SK-N-SH (cell line): Measurements from ENCODE around the gene ATXN7L2. TPM values are rescaled to one million over a fixed set of nuclear protein-coding genes. Genes with fewer than 3 reads are reported as not detected.

Experiments
- CTCF ChIA-PET: fragments of 300-600, 350-600 bp; formaldehyde crosslinking; extraction: SDS; loops from one replicate; lab custom pipeline; 2021; lab: Yijun Ruan, JAX
- POLR2A ChIA-PET: fragments of 350-600 bp; sonication (Branson Sonifier 250); formaldehyde crosslinking; extraction: SDS; loops from one replicate; lab custom pipeline; 2020; ENCODE audit warnings: antibody characterized with exemption, inconsistent platforms; lab: Yijun Ruan, JAX
- DNase-seq: peaks from one replicate; pipeline ENCODE4 v3.0.0; 2012
- H2AFZ ChIP-seq: fragments of 200-600 bp; sonication (generic); 2 replicates; pipeline ENCODE4 v1.8.1; 2016; ENCODE audit warnings: antibody characterized with exemption, mild to moderate bottlenecking, low read depth
- H3F3A ChIP-seq: fragments of 200-600 bp; sonication (generic); replicated peaks from 2 replicates; pipeline ENCODE3; 2016; ENCODE audit warnings: antibody characterized with exemption, mild to moderate bottlenecking; ENCODE audit not compliant: insufficient read depth
- H3K27ac ChIP-seq, 2 experiments: fragments of 200-500 bp in 1 of 2; fragments of 200-600 bp in 1 of 2; sonication (Bioruptor generic) in 1 of 2; sonication (generic), shearing (Covaris generic) in 1 of 2; 2 replicates each; pipeline versions ENCODE4 v1.5.1 to v1.6.1; 2014 to 2016; ENCODE audit warnings: low read depth in 2 of 2, inconsistent platforms in 1 of 2, low read length in 1 of 2, mild to moderate bottlenecking in 1 of 2, mixed read lengths in 1 of 2
- H3K27me3 ChIP-seq: fragments of 200-600 bp; sonication (generic), shearing (Covaris generic); 2 replicates; pipeline ENCODE4 v1.6.1; 2016; ENCODE audit warnings: mixed run types; ENCODE audit not compliant: insufficient read depth
- H3K36me3 ChIP-seq, 2 experiments: fragments of 200-500 bp in 1 of 2; fragments of 200-600 bp in 1 of 2; sonication (Bioruptor generic) in 1 of 2; sonication (generic) in 1 of 2; replicated peaks in 1 of 2; 2 replicates each; pipeline versions ENCODE3 to v1.5.1; 2014 to 2016; ENCODE audit warnings: low read length in 1 of 2, mild to moderate bottlenecking in 1 of 2; ENCODE audit not compliant: insufficient read depth in 2 of 2, control insufficient read depth in 1 of 2
- H3K4me1 ChIP-seq, 2 experiments: fragments of 200-500 bp in 1 of 2; fragments of 200-600 bp in 1 of 2; sonication (Bioruptor generic) in 1 of 2; sonication (generic), shearing (Covaris generic) in 1 of 2; 2 replicates each; pipeline versions ENCODE4 v1.5.1 to v1.6.1; 2014 to 2016; ENCODE audit warnings: low read depth in 1 of 2, low read length in 1 of 2, mixed run types in 1 of 2; ENCODE audit not compliant: insufficient read depth in 2 of 2, control insufficient read depth in 1 of 2
- H3K4me2 ChIP-seq: fragments of 200-600 bp; sonication (generic), shearing (Covaris generic); 2 replicates; pipeline ENCODE4 v1.6.1; 2017; ENCODE audit warnings: mixed run types
- H3K4me3 ChIP-seq, 2 experiments: fragments of 200-500 bp in 1 of 2; fragments of 200-600 bp in 1 of 2; sonication (Bioruptor generic) in 1 of 2; sonication (generic), shearing (Covaris generic) in 1 of 2; 2 replicates each; pipeline versions ENCODE4 v1.5.1 to v1.8.1; 2014 to 2016; ENCODE audit warnings: low read depth in 2 of 2, inconsistent platforms in 1 of 2, low read length in 1 of 2, mild to moderate bottlenecking in 1 of 2, mixed read lengths in 1 of 2, moderate library complexity in 1 of 2
- H3K79me2 ChIP-seq: fragments of 200-600 bp; sonication (generic); 2 replicates; pipeline ENCODE4 v1.8.1; 2017; ENCODE audit warnings: mild to moderate bottlenecking; ENCODE audit not compliant: insufficient read depth
- H3K9ac ChIP-seq: fragments of 200-600 bp; sonication (generic); 2 replicates; pipeline ENCODE4 v1.6.1; 2017; ENCODE audit warnings: mixed run types
- H3K9me2 ChIP-seq: fragments of 200-600 bp; sonication (generic); 2 replicates; pipeline ENCODE4 v1.6.1; 2017; ENCODE audit warnings: mixed run types
- H3K9me3 ChIP-seq: fragments of 200-600 bp; sonication (generic); 2 replicates; pipeline ENCODE4 v1.6.1; 2017; ENCODE audit warnings: mixed run types, mild to moderate bottlenecking, moderate library complexity
- H4K20me1 ChIP-seq: fragments of 200-600 bp; sonication (generic); 2 replicates; pipeline ENCODE4 v1.6.1; 2017; ENCODE audit warnings: mild to moderate bottlenecking, mixed run types; ENCODE audit not compliant: insufficient read depth
- EP300 ChIP-seq, 2 experiments: IDR thresholded peaks; 2 replicates each; pipeline versions ENCODE4 v1.4.0 to v1.6.1; 2012; ENCODE audit warnings: borderline replicate concordance in 1 of 2, low read depth in 1 of 2, low read length in 1 of 2
- EZH2phosphoT487 ChIP-seq: fragments of 200-600 bp; sonication (generic); IDR thresholded peaks from 2 replicates; pipeline ENCODE4 v1.6.1; 2017; ENCODE audit warnings: low read depth, mixed run types, mild to moderate bottlenecking, antibody characterized with exemption, moderate library complexity, borderline replicate concordance
- GATA2 ChIP-seq: sonication (generic); formaldehyde crosslinking; IDR thresholded peaks from 2 replicates; pipeline ENCODE4 v1.5.0; 2020; ENCODE audit warnings: mild to moderate bottlenecking, missing genetic modification reagents
- JUND ChIP-seq: IDR thresholded peaks from 2 replicates; pipeline ENCODE4 v1.4.0; 2012
- MAX ChIP-seq: IDR thresholded peaks from 2 replicates; pipeline ENCODE4 v1.4.0; 2012; ENCODE audit warnings: low read depth
- MEF2A ChIP-seq: IDR thresholded peaks from 2 replicates; pipeline ENCODE4 v1.4.0; 2012; ENCODE audit warnings: low read depth, borderline replicate concordance
- RAD21 ChIP-seq: IDR thresholded peaks from 2 replicates; pipeline ENCODE4 v1.6.1; 2012; ENCODE audit warnings: mild to moderate bottlenecking, low read length
- RFX5 ChIP-seq: IDR thresholded peaks from 2 replicates; pipeline ENCODE4 v1.6.1; 2012; ENCODE audit warnings: mild to moderate bottlenecking, improper control_type of control experiment, low read length
- RXRA ChIP-seq: IDR thresholded peaks from 2 replicates; pipeline ENCODE4 v1.4.0; 2012; ENCODE audit warnings: low read depth, mild to moderate bottlenecking, borderline replicate concordance
- SIN3A ChIP-seq: IDR thresholded peaks from 2 replicates; pipeline ENCODE4 v1.6.1; 2012; ENCODE audit warnings: low read depth, mild to moderate bottlenecking, low read length, moderate library complexity, borderline replicate concordance
- SMC3 ChIP-seq: IDR thresholded peaks from 2 replicates; pipeline ENCODE4 v1.6.1; 2012; ENCODE audit warnings: low read depth, low read length, improper control_type of control experiment
- TEAD4 ChIP-seq: IDR thresholded peaks from 2 replicates; pipeline ENCODE4 v1.4.0; 2012; ENCODE audit warnings: mild to moderate bottlenecking, borderline replicate concordance; ENCODE audit not compliant: insufficient read depth
- WGBS: methylation state at CpG from one replicate; pipeline ENCODE4 v1.1.6; 2017; ENCODE audit warnings: low lambda C conversion rate; 5-methylcytosine and 5-hydroxymethylcytosine counted together
- polyA plus RNA-seq, 3 experiments: library from polyadenylated mRNA; depleted of rRNA; stranded (reverse); fragments of >200 nt; gene quantifications; 2 replicates each; pipeline ENCODE4 v1.2.3, GENCODE V29; 2012

ATXN7L2 gene
- polyA plus RNA-seq, 1 of the 3 experiments (the other 2 are of a cell fraction) = 4.0 TPM

DNA sequence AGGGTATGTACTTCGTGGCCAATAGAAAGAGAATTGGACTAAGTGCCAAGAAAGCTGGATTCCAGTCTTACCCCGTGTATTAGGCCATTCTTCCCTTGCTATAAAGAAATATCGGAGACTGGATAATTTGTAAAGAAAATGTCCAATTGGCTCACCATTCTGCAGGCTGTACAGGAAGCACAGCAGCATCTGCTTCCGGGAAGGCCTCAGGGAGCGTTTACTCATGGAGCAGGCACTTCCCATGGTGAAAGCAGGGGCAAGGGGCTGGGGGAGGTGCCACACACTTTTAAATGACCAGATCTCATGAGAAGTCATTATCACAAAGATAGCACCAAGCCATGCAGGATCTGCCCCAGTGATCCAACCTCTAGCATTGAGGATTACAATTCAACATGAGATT is 33.6 kb downstream of the ATXN7L2 start:
- Histone ChIP-seq H3F3A (no peaks in the 10 kb centered on the region), H3K4me3 (no peak overlapping the region), H4K20me1 (no peaks in the 10 kb centered on the region), H3K4me1 (peaks cover 0 to 8% of the 10 kb centered on the region in 2 experiments; a peak in 1 of 4 replicates), H3K9ac (no peak overlapping the region), H3K9me3 (no peaks in the 10 kb centered on the region), H3K36me3 (no peaks in the 10 kb centered on the region), H3K4me2 (no peak overlapping the region), H3K27me3 (no peaks in the 10 kb centered on the region; the same call in 1 of the 2 replicates), H3K9me2 (no peaks in the 10 kb centered on the region), H3K79me2 (no peaks in the 10 kb centered on the region), H2AFZ (no peak overlapping the region), H3K27ac (no peak overlapping the region)
- CTCF ChIA-PET = interaction anchor here (0.6 to 40.2 kb wide), 5 partner anchors 17 to 467 kb away, joined by 3 to 1710 read pairs (median 11); partner anchors contain the start of genes AHCYL1, CYB561D1 and GPR61
- 67% methylated on average over 5 of the region's 5 CpGs for WGBS
- POLR2A ChIA-PET = no interaction called here
- no peak for DNase-seq
- TF ChIP-seq MEF2A = no peak
- no peak for TF ChIP-seq EZH2phosphoT487
- TF ChIP-seq RFX5 = no peak
- TF ChIP-seq RAD21 = no peak
- no peak for TF ChIP-seq GATA2
- TF ChIP-seq SIN3A = no peak
- TF ChIP-seq SMC3 = no peak
- TF ChIP-seq TEAD4 = no peak
- no peak for TF ChIP-seq RXRA

- H2AFZ ChIP-seq = no peak overlapping the region
Observed at GRCh38 chr1:109521002-109521951, 37.6 kb downstream of the ATXN7L2 start.

More at GRCh38 chr1:109521002-109521951, 37.6 kb downstream of the ATXN7L2 start:
- Histone ChIP-seq H3F3A (no peaks in the 10 kb centered on the region), H3K9ac (no peak overlapping the region), H3K4me3 (no peak overlapping the region), H3K79me2 (no peaks in the 10 kb centered on the region), H3K27me3 (peaks cover 6% of the 10 kb centered on the region; the same call in 1 of the 2 replicates), H3K27ac (no peak overlapping the region), H4K20me1 (no peaks in the 10 kb centered on the region), H3K9me2 (no peaks in the 10 kb centered on the region), H3K4me2 (no peak overlapping the region), H3K4me1 (peaks cover 0 to 8% of the 10 kb centered on the region in 2 experiments; a peak in 1 of 4 replicates), H3K36me3 (no peaks in the 10 kb centered on the region), H3K9me3 (no peaks in the 10 kb centered on the region)
- CTCF ChIA-PET = interaction anchor here (0.9 to 40.2 kb wide), 5 partner anchors 11 to 29 kb away, joined by 3 to 1710 read pairs (median 35); partner anchors contain the start of genes AMIGO1, ATXN7L2, CYB561D1 and GPR61
- no peak for DNase-seq
- WGBS = 64% methylated on average over 13 of the region's 14 CpGs
- POLR2A ChIA-PET = no interaction called here
- TF ChIP-seq MAX (no peak), MEF2A (no peak), JUND (no peak), EP300 (IDR thresholded peaks at IDR 0.05; ENCODE audit: borderline replicate concordance in 1 of 2, low read depth in 1 of 2, low read length in 1 of 2) (no peak), EZH2phosphoT487 (no peak)
